ENCODE data around the gene SHH. TPM values are rescaled to one million over a fixed set of nuclear protein-coding genes. Genes with fewer than 3 reads are reported as not detected.
A peak's percentile ranks its signal among the peaks of the same experiment; 100 is the strongest.

SHH gene
- not detected in 2 replicates for total RNA-seq (2014; rRNA removed; shearing (Covaris generic); ENCODE audit: low replicate concordance)

- peak within 1 kb of the TSS; percentile 22; the same call in 1 of the 2 replicates for H3K4me3 ChIP-seq
- no peak for DNase-seq
- H3K9me3 ChIP-seq, result no peaks in the 10 kb centered on the region
- peaks cover 21% of the 10 kb centered on the region for H3K27me3 ChIP-seq
- H3K36me3 ChIP-seq, result no peaks in the 10 kb centered on the region
These were observed at the start of gene SHH for GRCh38 chr7:155811895-155812761. Gene SHH (minus strand): TSS chr7:155812463. CDS start chr7:155812122, 341 bp downstream.

DNA sequence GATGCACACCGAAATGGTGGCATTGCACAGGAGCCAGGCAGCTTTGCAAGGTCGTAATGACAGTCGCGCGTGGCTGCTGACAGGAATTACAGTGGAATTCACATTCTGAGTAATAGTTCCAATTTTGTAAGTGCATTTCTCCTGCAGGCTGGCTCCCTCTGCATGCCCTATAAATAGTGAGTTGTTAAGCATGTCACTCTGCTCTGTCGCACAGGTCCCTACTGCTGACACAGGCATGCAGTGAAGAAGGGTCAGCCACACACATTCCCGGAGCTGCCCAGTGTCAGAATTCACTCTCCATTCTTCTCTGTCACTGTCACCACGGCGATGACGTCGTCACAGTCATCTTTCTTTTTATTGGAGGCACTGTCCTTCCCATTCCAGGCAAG is 49.2 kb upstream of the SHH start:
- no peaks in the 10 kb centered on the region for H3K36me3 ChIP-seq
- DNase-seq, result no peak
- no peak overlapping the region for H3K4me3 ChIP-seq
- H3K27me3 ChIP-seq, result no peaks in the 10 kb centered on the region; the same call in 1 of the 2 replicates
- H3K9me3 ChIP-seq, result no peaks in the 10 kb centered on the region

DNA sequence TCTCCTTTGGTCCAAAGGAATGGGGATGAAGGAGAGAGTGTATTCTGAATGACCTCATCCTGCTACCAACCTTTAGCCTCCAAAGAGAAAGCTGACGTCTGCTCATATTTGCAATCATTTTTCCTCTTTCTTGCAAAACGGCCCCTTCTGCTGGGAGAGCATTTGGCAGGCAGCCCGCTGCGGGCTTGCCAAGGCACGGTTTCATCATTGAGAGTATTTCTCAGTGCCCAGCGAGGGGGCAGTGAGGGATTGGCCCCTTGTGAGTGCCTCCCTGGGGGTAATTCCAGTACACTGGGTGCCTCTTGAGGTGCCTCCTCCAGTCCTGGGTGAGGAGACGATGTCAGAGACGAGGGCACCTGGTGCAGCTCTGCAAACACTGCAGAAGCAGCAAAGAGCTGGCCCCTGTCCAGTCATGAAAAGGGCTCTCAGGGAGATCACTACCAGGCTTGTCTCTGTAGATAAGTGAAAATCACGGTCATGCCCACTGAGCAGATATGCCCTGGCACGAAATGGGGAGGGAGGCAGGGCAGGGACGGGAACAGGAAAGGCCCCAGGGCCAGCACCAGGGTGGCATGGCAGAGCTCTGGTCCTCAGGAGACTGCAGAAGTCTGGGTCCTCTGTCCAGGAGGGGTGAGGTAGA is 48.7 kb upstream of the SHH start:
- DNase-seq, result peak; percentile 81
- no peaks in the 10 kb centered on the region for H3K9me3 ChIP-seq
- H3K4me3 ChIP-seq, result no peak overlapping the region
- no peaks in the 10 kb centered on the region for H3K36me3 ChIP-seq
- H3K27me3 ChIP-seq, result no peaks in the 10 kb centered on the region; the same call in 1 of the 2 replicates

DNA sequence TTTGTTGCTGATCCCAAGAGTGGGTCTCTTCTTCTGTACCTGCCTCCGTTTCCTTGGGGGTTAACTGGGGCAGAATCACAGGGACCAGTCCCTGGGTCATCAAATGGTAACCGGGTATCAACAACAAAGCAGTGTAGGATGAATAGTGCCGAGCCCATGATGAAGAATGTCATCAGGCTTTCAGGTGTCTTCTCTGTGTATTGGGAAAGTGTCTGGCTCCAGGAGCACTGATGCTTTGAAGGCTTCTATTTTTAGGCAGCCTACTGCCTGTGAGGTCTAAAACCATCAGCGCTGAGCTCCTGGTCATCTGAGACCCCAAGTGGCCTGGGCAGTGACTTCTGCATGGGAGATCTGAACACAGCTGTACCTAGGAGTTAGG is 48.2 kb upstream of the SHH start:
- Histone ChIP-seq H3K4me3 (no peak overlapping the region), H3K36me3 (no peaks in the 10 kb centered on the region), H3K9me3 (no peaks in the 10 kb centered on the region), H3K27me3 (no peaks in the 10 kb centered on the region; the same call in 1 of the 2 replicates)
- no peak for DNase-seq

GRCh38 chr7:155858521-155859061 is 46.3 kb upstream of the SHH start:
- peak; percentile 77 for DNase-seq
- Histone ChIP-seq H3K9me3 (peaks cover 4% of the 10 kb centered on the region; the same call in 1 of the 2 replicates), H3K36me3 (no peaks in the 10 kb centered on the region), H3K27me3 (no peaks in the 10 kb centered on the region; the same call in 1 of the 2 replicates), H3K4me3 (no peak overlapping the region)

- DNase-seq, result no peak
These were observed 44.9 kb upstream of the SHH start for GRCh38 chr7:155857141-155857540.

GRCh38 chr7:155856656-155857055 is 44.4 kb upstream of the SHH start:
- Histone ChIP-seq H3K9me3 (peaks cover 4% of the 10 kb centered on the region; the same call in 1 of the 2 replicates), H3K36me3 (no peaks in the 10 kb centered on the region), H3K4me3 (no peak overlapping the region), H3K27me3 (no peaks in the 10 kb centered on the region; the same call in 1 of the 2 replicates)
- no peak for DNase-seq

More at GRCh38 chr7:155857141-155857540, 44.9 kb upstream of the SHH start:
- peaks cover 4% of the 10 kb centered on the region; the same call in 1 of the 2 replicates for H3K9me3 ChIP-seq
- H3K36me3 ChIP-seq, result no peaks in the 10 kb centered on the region
- no peaks in the 10 kb centered on the region; the same call in 1 of the 2 replicates for H3K27me3 ChIP-seq
- no peak overlapping the region for H3K4me3 ChIP-seq

GRCh38 chr7:155852426-155853301 is 40.4 kb upstream of the SHH start:
- H3K36me3 ChIP-seq, result no peaks in the 10 kb centered on the region
- DNase-seq, result no peak
- no peak overlapping the region for H3K4me3 ChIP-seq
- H3K9me3 ChIP-seq, result peaks cover 4% of the 10 kb centered on the region; the same call in 1 of the 2 replicates
- no peaks in the 10 kb centered on the region for H3K27me3 ChIP-seq

GRCh38 chr7:155851892-155852291 is 39.6 kb upstream of the SHH start:
- H3K36me3 ChIP-seq, result no peaks in the 10 kb centered on the region
- H3K9me3 ChIP-seq, result peaks cover 4% of the 10 kb centered on the region; the same call in 1 of the 2 replicates
- no peak for DNase-seq
- H3K27me3 ChIP-seq, result no peaks in the 10 kb centered on the region
- H3K4me3 ChIP-seq, result no peak overlapping the region

DNA sequence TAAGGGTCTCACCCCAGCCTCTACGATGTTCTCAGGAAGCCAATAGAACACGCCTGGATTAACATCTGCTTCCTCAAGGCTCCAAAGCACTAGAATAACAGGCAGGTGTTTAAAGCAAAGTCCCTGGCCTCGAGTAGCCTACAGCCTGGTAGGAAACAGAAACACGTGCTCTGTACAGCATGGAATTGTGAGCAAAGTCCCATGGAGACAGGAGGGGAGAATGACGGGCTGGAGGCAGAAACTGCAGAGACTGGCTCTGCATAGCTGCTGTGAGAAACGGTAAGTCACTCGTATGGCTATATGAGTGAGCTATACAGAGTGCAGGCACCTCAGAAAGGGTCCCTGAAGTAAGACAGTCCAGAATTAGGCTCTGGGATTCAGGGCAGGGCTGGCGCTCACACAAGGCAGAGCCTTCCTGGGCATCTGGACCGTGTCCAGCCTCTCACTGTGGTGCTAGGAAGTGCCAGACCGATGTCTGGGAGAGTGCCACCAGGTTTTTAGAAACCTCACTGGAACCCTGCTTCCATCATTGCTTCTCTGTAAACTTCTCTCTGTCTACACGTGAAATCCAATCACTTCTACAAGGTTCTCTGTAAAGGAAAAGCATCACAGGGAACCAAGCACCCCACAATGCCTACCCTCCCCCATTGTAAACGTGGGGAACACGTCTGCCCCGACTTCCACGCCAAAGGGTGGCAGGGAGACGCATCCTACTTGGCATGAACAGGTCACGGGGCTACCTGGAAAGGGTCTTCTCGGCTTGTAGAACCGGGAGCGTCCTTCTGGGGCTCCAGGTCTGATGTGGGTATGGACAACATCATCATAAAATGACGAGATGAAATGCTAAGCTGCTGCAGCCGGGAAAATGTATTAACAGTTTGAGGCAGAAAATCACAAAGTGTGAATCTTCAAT is 38.8 kb upstream of the SHH start:
- Histone ChIP-seq H3K4me3 (no peak overlapping the region), H3K36me3 (no peaks in the 10 kb centered on the region), H3K27me3 (no peaks in the 10 kb centered on the region), H3K9me3 (peaks cover 4% of the 10 kb centered on the region; the same call in 1 of the 2 replicates)
- no peak for DNase-seq

GRCh38 chr7:155850001-155850436 is 37.8 kb upstream of the SHH start:
- Histone ChIP-seq H3K36me3 (no peaks in the 10 kb centered on the region), H3K9me3 (peaks cover 2% of the 10 kb centered on the region; the same call in 1 of the 2 replicates), H3K4me3 (no peak overlapping the region), H3K27me3 (no peaks in the 10 kb centered on the region)
- DNase-seq, result no peak

GRCh38 chr7:155848691-155849669 is 36.7 kb upstream of the SHH start:
- Histone ChIP-seq H3K27me3 (no peaks in the 10 kb centered on the region), H3K36me3 (no peaks in the 10 kb centered on the region), H3K4me3 (no peak overlapping the region), H3K9me3 (no peaks in the 10 kb centered on the region)
- no peak for DNase-seq

GRCh38 chr7:155847821-155848435 is 35.7 kb upstream of the SHH start:
- Histone ChIP-seq H3K27me3 (no peaks in the 10 kb centered on the region), H3K36me3 (no peaks in the 10 kb centered on the region), H3K9me3 (no peaks in the 10 kb centered on the region), H3K4me3 (no peak overlapping the region)
- no peak for DNase-seq

GRCh38 chr7:155846936-155847335 is 34.7 kb upstream of the SHH start:
- Histone ChIP-seq H3K9me3 (no peaks in the 10 kb centered on the region), H3K4me3 (no peak overlapping the region), H3K36me3 (no peaks in the 10 kb centered on the region), H3K27me3 (no peaks in the 10 kb centered on the region)
- DNase-seq, result no peak

Data from MG63 (cell line).